Spinal cord (tissue), 10 donors: ENCODE measurements around the gene GCDH. TPM values are rescaled to one million over a fixed set of nuclear protein-coding genes. Genes with fewer than 3 reads are reported as not detected.

Experiments used
- DNase-seq, 6 donors: peaks; one replicate each; pipeline versions ENCODE4 v3.0.0 to v3.0.0-alpha.2; 2013 to 2015; ENCODE audit warnings: low spot score in 6 of 6, low read depth in 4 of 6
- H3K27ac ChIP-seq: one replicate; pipeline ENCODE4 v1.5.1; 2013; ENCODE audit warnings: low read depth, low read length, control low read depth
- H3K27me3 ChIP-seq: one replicate; pipeline ENCODE4 v1.6.1; 2013; ENCODE audit warnings: low read length; ENCODE audit not compliant: control insufficient read depth, insufficient read depth
- H3K36me3 ChIP-seq: one replicate; pipeline ENCODE4 v1.6.1; 2013; ENCODE audit warnings: low read length; ENCODE audit not compliant: control insufficient read depth, insufficient read depth
- H3K4me1 ChIP-seq: one replicate; pipeline ENCODE4 v1.6.1; 2013; ENCODE audit warnings: low read length; ENCODE audit not compliant: control insufficient read depth, insufficient read depth
- H3K4me3 ChIP-seq: one replicate; pipeline ENCODE4 v1.5.1; 2013; ENCODE audit warnings: low read depth, low read length, control low read depth
- H3K9me3 ChIP-seq: one replicate; pipeline ENCODE4 v1.6.1; 2013; ENCODE audit warnings: low read length; ENCODE audit not compliant: control insufficient read depth, insufficient read depth
- WGBS: methylation state at CpG from one replicate; pipeline ENCODE4 v1.1.5; 2013; ENCODE audit warnings: missing lambda C conversion rate; ENCODE audit not compliant: insufficient coverage; 5-methylcytosine and 5-hydroxymethylcytosine counted together
- polyA plus RNA-seq, 2 donors: library from polyadenylated mRNA; unstranded; fragments of 120-200 nt; gene quantifications; one replicate each; pipeline ENCODE4 v1.2.1, GENCODE V29; 2013; ENCODE audit not compliant: insufficient read length in 2 of 2
- total RNA-seq, 2 donors: library from RNA; depleted of rRNA in 1 of 2; stranded (reverse); fragments of 120-200 nt in 1 of 2; fragments of >200 nt in 1 of 2; gene quantifications; one replicate each; pipeline versions ENCODE4 v1.2.3 to v1.2.4, GENCODE V29; 2013 to 2014
- donor health status: healthy.

Gene GCDH
- total and polyA plus RNA-seq, 4 donors: 22.9 to 45.1 (median 33.1) TPM

DNA sequence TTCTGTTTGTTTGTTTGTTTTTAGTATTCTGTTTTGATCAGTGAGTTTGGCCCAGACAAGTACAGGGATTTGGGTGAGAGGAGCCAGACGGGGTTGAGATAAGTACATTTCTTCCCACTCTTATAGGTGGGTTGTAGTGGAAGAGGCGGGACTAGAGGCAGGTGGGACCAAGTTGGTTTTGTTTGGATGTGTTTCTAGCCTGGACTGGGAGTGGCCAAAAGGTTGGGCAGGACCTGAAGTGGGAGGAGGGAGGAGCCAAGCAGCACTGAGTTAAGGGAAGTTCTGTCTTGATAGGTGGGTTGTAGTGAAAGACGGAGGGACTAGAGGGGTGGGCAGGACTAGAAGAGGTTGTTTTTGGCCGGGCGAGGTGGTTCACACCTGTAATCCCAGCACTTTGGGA lies 18.7 kb upstream of the GCDH start:
- Histone ChIP-seq H3K4me1 (peaks cover 11% of the 10 kb centered on the region), H3K4me3 (no peak overlapping the region), H3K9me3 (no peaks in the 10 kb centered on the region), H3K36me3 (peaks cover 86% of the 10 kb centered on the region), H3K27ac (no peak overlapping the region), H3K27me3 (no peaks in the 10 kb centered on the region)
- 90% methylated on average over 2 of the region's 5 CpGs for WGBS
- DNase-seq: no peak

GRCh38 chr19:12872941-12873890 lies 17.7 kb upstream of the GCDH start:
- Histone ChIP-seq H3K4me3 (no peak overlapping the region), H3K27ac (no peak overlapping the region), H3K4me1 (peaks cover 6% of the 10 kb centered on the region), H3K9me3 (no peaks in the 10 kb centered on the region), H3K27me3 (no peaks in the 10 kb centered on the region), H3K36me3 (peaks cover 77% of the 10 kb centered on the region)
- DNase-seq: peak in 2 of 6 donors; percentile 22 to 60
- 63% methylated on average over 69 of the region's 70 CpGs for WGBS

DNA sequence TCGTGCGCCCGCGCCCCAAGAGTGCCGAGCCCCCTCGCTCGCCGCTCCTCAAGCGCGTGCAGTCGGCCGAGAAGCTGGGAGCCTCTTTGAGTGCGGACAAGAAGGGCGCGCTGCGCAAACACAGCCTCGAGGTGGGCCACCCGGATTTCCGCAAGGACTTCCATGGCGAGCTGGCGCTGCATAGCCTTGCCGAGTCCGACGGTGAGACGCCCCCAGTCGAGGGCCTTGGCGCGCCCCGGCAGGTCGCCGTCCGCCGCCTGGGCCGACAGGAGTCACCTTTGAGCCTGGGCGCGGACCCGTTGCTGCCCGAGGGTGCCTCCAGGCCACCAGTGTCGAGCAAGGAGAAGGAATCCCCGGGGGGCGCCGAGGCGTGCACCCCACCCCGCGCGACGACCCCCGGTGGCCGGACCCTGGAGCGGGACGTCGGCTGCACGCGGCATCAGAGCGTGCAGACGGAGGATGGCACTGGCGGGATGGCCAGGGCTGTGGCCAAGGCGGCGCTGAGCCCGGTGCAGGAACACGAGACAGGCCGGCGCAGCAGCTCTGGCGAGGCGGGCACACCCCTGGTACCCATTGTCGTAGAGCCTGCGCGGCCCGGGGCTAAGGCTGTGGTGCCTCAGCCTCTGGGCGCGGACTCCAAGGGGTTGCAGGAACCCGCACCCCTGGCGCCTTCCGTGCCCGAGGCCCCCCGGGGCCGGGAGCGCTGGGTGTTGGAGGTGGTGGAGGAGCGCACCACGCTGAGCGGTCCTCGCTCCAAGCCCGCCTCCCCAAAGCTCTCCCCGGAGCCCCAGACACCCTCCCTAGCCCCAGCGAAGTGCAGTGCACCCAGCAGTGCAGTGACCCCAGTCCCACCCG lies 16.8 kb upstream of the GCDH start:
- Histone ChIP-seq H3K4me3 (no peak overlapping the region), H3K36me3 (peaks cover 73% of the 10 kb centered on the region), H3K27me3 (no peaks in the 10 kb centered on the region), H3K27ac (no peak overlapping the region), H3K4me1 (peaks cover 6% of the 10 kb centered on the region), H3K9me3 (no peaks in the 10 kb centered on the region)
- no peak for DNase-seq
- WGBS: 89% methylated on average over 76 of the region's 86 CpGs

- Histone ChIP-seq H3K36me3 (peaks cover 65% of the 10 kb centered on the region), H3K4me1 (peaks cover 7% of the 10 kb centered on the region), H3K4me3 (no peak overlapping the region), H3K27ac (no peak overlapping the region), H3K27me3 (no peaks in the 10 kb centered on the region), H3K9me3 (no peaks in the 10 kb centered on the region)
- DNase-seq: no peak
- 91% methylated on average over 5 of the region's 6 CpGs for WGBS
Observed at GRCh38 chr19:12875086-12875485, 15.9 kb upstream of the GCDH start.

GRCh38 chr19:12880551-12881171 lies 10.3 kb upstream of the GCDH start:
- Histone ChIP-seq H3K4me1 (peaks cover 34% of the 10 kb centered on the region), H3K36me3 (peaks cover 16% of the 10 kb centered on the region), H3K9me3 (no peaks in the 10 kb centered on the region), H3K27ac (peak overlapping the region; percentile 96), H3K4me3 (peak overlapping the region; percentile 90), H3K27me3 (peaks cover 27% of the 10 kb centered on the region)
- DNase-seq: peak in 2 of 6 donors; percentile 71 to 74
- 8% methylated on average over 29 of the region's 29 CpGs for WGBS

- WGBS: 0% methylated on average over 36 of the region's 38 CpGs
- peak in 5 of 6 donors; percentile 61 to 95 (median 73) for DNase-seq
- Histone ChIP-seq H3K36me3 (peaks cover 9% of the 10 kb centered on the region), H3K9me3 (no peaks in the 10 kb centered on the region), H3K27ac (peak within 1 kb of the TSS; percentile 96), H3K4me1 (peaks cover 40% of the 10 kb centered on the region), H3K27me3 (peaks cover 33% of the 10 kb centered on the region), H3K4me3 (peak within 1 kb of the TSS; percentile 90)
Observed at GRCh38 chr19:12881172-12881808, 9.7 kb upstream of the GCDH start, which contains the start of gene DNASE2. Gene DNASE2 (minus strand): TSS chr19:12881449. CDS start chr19:12881375, 74 bp downstream.

- WGBS: no CpG with 5 or more reads among the region's 3 CpGs
- H3K9me3 ChIP-seq: no peaks in the 10 kb centered on the region
- no peak for DNase-seq
- H3K4me3 ChIP-seq: no peak overlapping the region
- H3K36me3 ChIP-seq: peaks cover 8% of the 10 kb centered on the region
- H3K4me1 ChIP-seq: peaks cover 40% of the 10 kb centered on the region
- H3K27me3 ChIP-seq: peaks cover 41% of the 10 kb centered on the region
- no peak overlapping the region for H3K27ac ChIP-seq
Observed at GRCh38 chr19:12882589-12882988, 8.4 kb upstream of the GCDH start.

- Histone ChIP-seq H3K36me3 (peaks cover 2% of the 10 kb centered on the region), H3K27me3 (peaks cover 41% of the 10 kb centered on the region), H3K27ac (no peak overlapping the region), H3K4me3 (no peak overlapping the region), H3K9me3 (no peaks in the 10 kb centered on the region), H3K4me1 (peaks cover 40% of the 10 kb centered on the region)
- 88% methylated on average over 3 of the region's 3 CpGs for WGBS
- no peak for DNase-seq
Observed at GRCh38 chr19:12884202-12884601, 6.8 kb upstream of the GCDH start.

DNA sequence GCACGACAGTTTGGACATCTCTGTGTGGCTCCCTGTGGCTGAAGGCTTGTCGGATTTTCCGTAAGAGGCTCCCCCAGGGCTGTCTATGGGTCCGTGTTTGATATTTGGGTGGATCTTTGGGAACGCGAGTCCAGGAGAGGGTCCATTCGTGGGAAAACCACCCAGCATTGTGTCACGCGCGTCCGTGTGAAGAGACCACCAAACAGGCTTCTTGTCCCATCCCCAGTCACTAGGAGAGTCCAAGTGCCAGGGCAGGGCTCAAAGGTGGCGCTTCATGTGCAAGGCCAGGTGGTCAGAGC lies 6.4 kb upstream of the GCDH start:
- DNase-seq: no peak
- Histone ChIP-seq H3K27me3 (peaks cover 41% of the 10 kb centered on the region), H3K27ac (no peak overlapping the region), H3K36me3 (peaks cover 2% of the 10 kb centered on the region), H3K9me3 (no peaks in the 10 kb centered on the region), H3K4me1 (peaks cover 40% of the 10 kb centered on the region), H3K4me3 (no peak overlapping the region)
- 64% methylated on average over 12 of the region's 12 CpGs for WGBS
